Measurements from ENCODE around the gene AWAT2. TPM values are rescaled to one million over a fixed set of nuclear protein-coding genes. Genes with fewer than 3 reads are reported as not detected.

The AWAT2 gene
- total RNA-seq = not detected

GRCh38 chrX:70049925-70050324 lies at the start of gene AWAT2:
TSS of gene AWAT2 (minus strand) at chrX:70049938. CDS start at chrX:70049932, 6 bp downstream.
- FAIRE-seq = no peak
- DNase-seq (ENCODE audit: low spot score in 2 of 2) = no peak

- no peak for FAIRE-seq
- no peak for DNase-seq (ENCODE audit: low spot score in 2 of 2)
These were observed 46.3 kb upstream of the AWAT2 start for GRCh38 chrX:70096052-70096451.

- DNase-seq (ENCODE audit: low spot score in 2 of 2) = no peak
- no peak for FAIRE-seq
These were observed 42.5 kb upstream of the AWAT2 start for GRCh38 chrX:70092247-70092646.

GRCh38 chrX:70089604-70090297 lies 40.0 kb upstream of the AWAT2 start:
- FAIRE-seq = no peak
- DNase-seq (ENCODE audit: low spot score in 2 of 2) = no peak

GRCh38 chrX:70088751-70089150 lies 39.0 kb upstream of the AWAT2 start:
- FAIRE-seq (no peak), DNase-seq (ENCODE audit: low spot score in 2 of 2) (no peak)

- DNase-seq (ENCODE audit: low spot score in 2 of 2) (no peak), FAIRE-seq (no peak)
These were observed 38.3 kb upstream of the AWAT2 start for GRCh38 chrX:70087857-70088630.

- DNase-seq (ENCODE audit: low spot score in 2 of 2) (no peak), FAIRE-seq (no peak)
These were observed 35.0 kb upstream of the AWAT2 start for GRCh38 chrX:70084592-70085240.

GRCh38 chrX:70082723-70083122 lies 33.0 kb upstream of the AWAT2 start:
- FAIRE-seq = no peak
- DNase-seq (ENCODE audit: low spot score in 2 of 2) = no peak

GRCh38 chrX:70079870-70080269 lies 30.1 kb upstream of the AWAT2 start:
- FAIRE-seq (no peak), DNase-seq (ENCODE audit: low spot score in 2 of 2) (no peak)

- FAIRE-seq = no peak
- no peak for DNase-seq (ENCODE audit: low spot score in 2 of 2)
These were observed 29.6 kb upstream of the AWAT2 start for GRCh38 chrX:70079297-70079696.

- no peak for FAIRE-seq
- DNase-seq (ENCODE audit: low spot score in 2 of 2) = no peak
These were observed 16.9 kb upstream of the AWAT2 start for GRCh38 chrX:70066646-70067045.

GRCh38 chrX:70062961-70063550 lies 13.3 kb upstream of the AWAT2 start:
- FAIRE-seq (no peak), DNase-seq (ENCODE audit: low spot score in 2 of 2) (no peak)

- DNase-seq (ENCODE audit: low spot score in 2 of 2) (no peak), FAIRE-seq (no peak)
These were observed 12.3 kb upstream of the AWAT2 start, which contains the start of gene OTUD6A for GRCh38 chrX:70062076-70062475. TSS of gene OTUD6A (plus strand) at chrX:70062457. CDS start at chrX:70062525, 68 bp downstream.

- no peak for FAIRE-seq
- DNase-seq (ENCODE audit: low spot score in 2 of 2) = no peak
These were observed 4.7 kb upstream of the AWAT2 start for GRCh38 chrX:70054391-70054790.

- FAIRE-seq = no peak
These were observed 3.3 kb upstream of the AWAT2 start for GRCh38 chrX:70052895-70053615.

GRCh38 chrX:70049406-70049805 lies 332 bp downstream of the AWAT2 start:
- DNase-seq (ENCODE audit: low spot score in 2 of 2) (no peak), FAIRE-seq (no peak)

More at GRCh38 chrX:70052895-70053615, 3.3 kb upstream of the AWAT2 start:
- DNase-seq (ENCODE audit: low spot score in 2 of 2) = no peak

- DNase-seq (ENCODE audit: low spot score in 2 of 2) (no peak), FAIRE-seq (no peak)
These were observed 2.8 kb downstream of the AWAT2 start for GRCh38 chrX:70046978-70047377.

GRCh38 chrX:70044541-70045245 lies 5.0 kb downstream of the AWAT2 start:
- no peak for FAIRE-seq
- DNase-seq (ENCODE audit: low spot score in 2 of 2) = no peak

GRCh38 chrX:70043685-70044084 lies 6.1 kb downstream of the AWAT2 start:
- FAIRE-seq (no peak), DNase-seq (ENCODE audit: low spot score in 2 of 2) (no peak)
